Measurements from ENCODE around the gene SCAMP2.
"Not testable (repeated sequence)": the region's sequence is repeated elsewhere in the genome, so short reads cannot be mapped to it uniquely, and the experiment has no call there.

Gene SCAMP2

DNA sequence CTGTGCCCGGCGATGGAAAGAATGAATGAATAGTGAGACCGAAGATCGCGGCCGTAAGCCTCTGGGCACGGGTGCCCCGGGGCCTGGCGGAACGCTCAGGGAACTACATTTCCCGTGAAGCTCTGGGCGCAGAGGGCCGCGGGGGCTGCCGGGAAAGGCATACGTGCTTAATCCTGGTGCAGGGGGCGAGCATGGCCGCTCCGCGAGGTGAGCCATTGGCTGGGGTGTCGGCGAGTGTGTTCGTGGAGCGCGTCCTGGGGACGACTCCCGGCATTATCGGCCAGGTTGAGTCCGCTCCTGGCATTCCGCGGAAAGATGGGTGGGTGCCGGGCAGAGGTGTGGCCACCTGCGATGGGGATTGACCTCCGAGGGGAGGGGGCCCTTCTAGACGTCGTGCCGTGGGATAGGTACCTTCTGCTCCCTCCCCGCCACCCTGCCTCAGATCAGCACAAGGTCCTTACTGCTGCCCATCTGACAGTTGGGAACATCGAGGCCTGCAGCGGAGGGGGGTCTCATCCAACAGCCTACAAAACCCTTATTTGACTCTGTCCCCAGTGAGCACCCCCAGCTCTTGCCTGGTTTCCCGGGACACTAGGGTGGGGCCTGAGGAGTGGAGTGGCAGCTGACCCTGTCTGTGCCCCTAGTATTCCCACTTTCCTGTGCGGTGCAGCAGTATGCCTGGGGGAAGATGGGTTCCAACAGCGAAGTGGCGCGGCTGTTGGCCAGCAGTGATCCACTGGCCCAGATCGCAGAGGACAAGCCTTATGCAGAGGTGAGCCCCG lies 16.9 kb upstream of the SCAMP2 start, which contains the start of gene MPI:
MPI (plus strand) TSS at position 160 of the 782 bp plus-strand sequence; CDS start at position 192, 32 bp downstream.
- peak; percentile 30 for DNase-seq

GRCh38 chr15:74889390-74889882 lies 16.3 kb upstream of the SCAMP2 start:
- peak; percentile 30 for DNase-seq

- no peak for DNase-seq
Measured at GRCh38 chr15:74888716-74889115, 15.6 kb upstream of the SCAMP2 start.

- not testable (repeated sequence) for DNase-seq
Measured at GRCh38 chr15:74887537-74888193, 14.5 kb upstream of the SCAMP2 start.

DNA sequence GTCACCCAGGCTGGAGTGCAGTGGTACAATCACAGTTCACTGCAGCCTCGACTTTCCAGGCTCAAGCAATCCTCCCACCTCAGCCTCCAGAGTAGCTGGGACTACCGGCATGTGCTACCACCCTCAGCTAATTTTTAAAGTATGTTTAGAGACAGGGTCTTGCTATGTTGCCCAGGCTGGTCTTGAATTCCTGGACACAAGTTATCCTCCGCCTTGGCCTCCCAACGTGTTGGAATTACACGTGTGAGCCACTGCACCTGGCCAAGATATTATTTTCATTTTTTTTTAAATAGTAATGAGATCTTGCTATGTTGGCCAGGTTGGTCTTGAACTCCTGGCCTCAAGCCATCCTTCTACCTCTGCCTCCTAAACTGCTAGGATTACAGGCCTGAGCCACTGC lies 12.3 kb upstream of the SCAMP2 start:
- no peak for DNase-seq

DNA sequence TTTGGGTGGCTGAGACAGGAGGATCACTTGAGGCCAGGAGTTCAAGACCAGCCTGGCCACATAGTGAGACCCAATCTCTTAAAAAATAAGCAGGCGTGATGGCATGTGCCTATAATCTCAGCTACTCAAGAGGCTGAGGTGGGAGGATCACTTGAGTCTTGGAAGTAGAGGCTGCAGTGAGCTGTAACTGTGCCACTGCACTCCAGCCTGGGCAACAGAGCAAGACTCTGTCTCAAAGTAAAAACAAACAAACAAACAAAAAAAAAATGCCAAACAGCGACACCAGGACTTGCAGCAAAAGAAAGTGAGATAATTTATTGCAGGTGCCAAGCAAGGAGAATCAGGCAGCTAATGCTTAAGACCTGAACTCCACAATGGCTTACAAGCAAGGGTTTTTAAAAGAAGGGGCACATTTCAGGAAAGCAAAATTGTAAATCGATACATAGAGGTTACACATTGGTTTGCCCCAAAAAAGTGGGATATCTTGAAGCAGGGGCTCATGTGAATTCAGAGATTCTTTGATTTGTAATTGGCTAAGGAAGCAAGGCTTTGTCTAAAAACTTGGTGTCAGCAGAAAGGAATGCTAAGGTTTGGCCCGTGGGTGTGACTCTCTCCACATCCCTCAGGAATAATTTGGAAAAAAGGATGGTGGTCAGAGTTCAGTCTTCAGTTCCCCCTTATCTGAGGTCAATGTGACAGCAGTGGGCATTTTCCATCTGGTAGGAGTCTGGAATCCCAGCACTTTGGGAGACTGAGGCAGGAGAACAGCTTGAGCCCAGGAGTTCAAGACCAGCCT lies 11.5 kb upstream of the SCAMP2 start:
- no peak for DNase-seq

GRCh38 chr15:74882528-74882927 lies 9.4 kb upstream of the SCAMP2 start:
- DNase-seq, result no peak

DNA sequence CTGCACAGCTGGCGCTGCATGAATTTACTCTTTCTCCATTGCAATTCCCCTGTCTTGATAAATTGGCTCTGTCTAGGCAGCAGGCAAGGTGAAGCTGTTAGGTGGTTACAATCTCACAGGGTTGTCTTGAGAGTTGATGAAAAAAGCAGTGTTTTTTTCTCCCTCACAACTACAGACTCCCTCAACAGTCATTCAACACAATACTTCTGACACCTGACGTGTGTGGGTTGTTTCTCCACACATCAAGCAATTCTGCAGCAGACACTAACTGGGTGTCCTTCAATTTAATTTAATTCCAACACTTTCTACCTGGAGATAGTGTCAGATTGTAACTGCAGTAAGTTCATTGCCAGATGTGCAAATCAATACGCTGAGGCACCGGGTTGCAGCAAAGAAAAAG lies 5.1 kb upstream of the SCAMP2 start:
- no peak for DNase-seq

GRCh38 chr15:74873756-74874424 lies 725 bp upstream of the SCAMP2 start:
- no peak for DNase-seq

- no peak for DNase-seq
Measured at GRCh38 chr15:74872702-74873035, 496 bp downstream of the SCAMP2 start.

GRCh38 chr15:74870436-74871215 lies 2.5 kb downstream of the SCAMP2 start:
- DNase-seq, result no peak

- no peak for DNase-seq
Measured at GRCh38 chr15:74869726-74870407, 3.3 kb downstream of the SCAMP2 start.

GRCh38 chr15:74869372-74869725 lies 3.8 kb downstream of the SCAMP2 start:
- DNase-seq, result no peak

GRCh38 chr15:74868059-74868458 lies 5.1 kb downstream of the SCAMP2 start:
- DNase-seq, result no peak

GRCh38 chr15:74867466-74868038 lies 5.6 kb downstream of the SCAMP2 start:
- no peak for DNase-seq

GRCh38 chr15:74866090-74866489 lies 7.1 kb downstream of the SCAMP2 start:
- no peak for DNase-seq

DNA sequence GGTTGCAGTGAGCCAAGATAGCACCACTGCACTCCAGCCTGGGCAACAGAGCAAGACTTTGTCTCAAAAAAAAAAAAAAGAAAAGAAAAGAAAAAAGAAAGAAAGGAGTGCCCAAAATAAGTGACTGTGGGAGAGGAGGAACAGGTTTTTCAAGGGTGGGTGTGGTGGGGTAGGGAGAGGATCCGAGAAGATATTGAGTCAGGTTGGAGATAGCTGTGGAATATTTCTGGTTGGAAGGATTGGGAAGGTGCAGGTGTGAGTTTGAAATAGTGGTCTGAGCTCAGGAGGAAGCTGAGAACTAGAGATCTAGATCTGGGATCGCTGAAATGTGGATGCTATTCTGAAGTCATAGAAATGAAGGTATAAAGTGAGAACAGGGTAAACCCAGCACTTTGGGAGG lies 7.8 kb downstream of the SCAMP2 start:
- no peak for DNase-seq

- no peak for DNase-seq
Measured at GRCh38 chr15:74864296-74864695, 8.9 kb downstream of the SCAMP2 start.

- DNase-seq, result no peak
Measured at GRCh38 chr15:74863239-74864056, 9.7 kb downstream of the SCAMP2 start.

GRCh38 chr15:74858369-74858740 lies 14.8 kb downstream of the SCAMP2 start:
- no peak for DNase-seq

All from DMS79 treated with DMSO at 0.1 percent for 48 hours (cell line).